HepG2 (cell line): ENCODE measurements around the gene ESPN.
"Not testable (repeated sequence)": the region's sequence is repeated elsewhere in the genome, so short reads cannot be mapped to it uniquely, and the experiment has no call there.

Experiments used
- ELF1 ChIP-seq: sonication (generic); formaldehyde crosslinking; IDR thresholded peaks from 2 replicates; pipeline ENCODE4 v1.4.0; 2020; ENCODE audit warnings: missing genetic modification reagents
- ZNF24 ChIP-seq: fragments of 450-650 bp; IDR thresholded peaks from 2 replicates; pipeline ENCODE4 v1.6.1; 2017; ENCODE audit warnings: antibody characterized with exemption, mild to moderate bottlenecking
- ZNF430 ChIP-seq: sonication (generic); formaldehyde crosslinking; IDR thresholded peaks from 2 replicates; pipeline ENCODE4 v1.9.0; 2021; ENCODE audit warnings: mild to moderate bottlenecking, missing genetic modification reagents
- ZNF431 ChIP-seq: sonication (generic); formaldehyde crosslinking; IDR thresholded peaks from 2 replicates; pipeline ENCODE4 v1.9.0; 2022; ENCODE audit warnings: missing genetic modification reagents, low read depth, mild to moderate bottlenecking, borderline replicate concordance
- ZNF777 ChIP-seq: sonication (generic); formaldehyde crosslinking; IDR thresholded peaks from 2 replicates; pipeline ENCODE4 v1.4.0; 2020; ENCODE audit warnings: missing genetic modification reagents

- TF ChIP-seq ZNF430; ELF1 (CRISPR knock-in tag); ZNF777; ZNF431; ZNF24: not testable (repeated sequence)
Measured at GRCh38 chr1:6395130-6395529, 29.4 kb upstream of the ESPN start.
